Heart right ventricle (tissue), 16 donors: Measurements from ENCODE around the gene CXCR5. TPM values are rescaled to one million over a fixed set of nuclear protein-coding genes. Genes with fewer than 3 reads are reported as not detected.
A peak's percentile ranks its signal among the peaks of the same experiment; 100 is the strongest.
"Not testable (repeated sequence)": the region's sequence is repeated elsewhere in the genome, so short reads cannot be mapped to it uniquely, and the experiment has no call there.

Experiments used
- ATAC-seq, 8 donors: fragments of 200-7000 bp; cut with Tn5 transposase; one replicate each; pipeline ENCODE4 v1.9.1; 2020; ENCODE audit warnings: mild to moderate bottlenecking in 8 of 8, moderate library complexity in 8 of 8, moderate number of reproducible peaks in 1 of 8
- DNase-seq, 2 donors: peaks; one replicate each; pipeline ENCODE4 v3.0.0-alpha.2; 2020
- H3K27ac ChIP-seq, 10 donors: fragments of 200-600 bp; sonication (generic) in 2 of 10; one replicate each; pipeline versions ENCODE4 v1.5.0 to v1.8.0; 2020 to 2022; ENCODE audit warnings: mild to moderate bottlenecking in 3 of 10
- H3K27me3 ChIP-seq, 7 donors: fragments of 200-600 bp; one replicate each; pipeline ENCODE4 v1.8.0; 2021 to 2022; ENCODE audit warnings: mild to moderate bottlenecking in 2 of 7
- H3K36me3 ChIP-seq, 9 donors: fragments of 200-600 bp; sonication (generic) in 1 of 9; one replicate each; pipeline versions ENCODE4 v1.5.0 to v1.8.0; 2020 to 2022; ENCODE audit warnings: mild to moderate bottlenecking in 2 of 9
- H3K4me1 ChIP-seq, 9 donors: fragments of 200-600 bp; sonication (generic) in 1 of 9; one replicate each; pipeline versions ENCODE4 v1.5.0 to v1.8.0; 2020 to 2022; ENCODE audit warnings: mild to moderate bottlenecking in 4 of 9
- H3K4me3 ChIP-seq, 10 donors: fragments of 200-600 bp; sonication (generic) in 2 of 10; one replicate each; pipeline versions ENCODE4 v1.5.0 to v1.8.0; 2020 to 2022; ENCODE audit warnings: mild to moderate bottlenecking in 7 of 10, moderate library complexity in 2 of 10
- H3K9me3 ChIP-seq, 11 donors: fragments of 200-600 bp in 10 of 11; sonication (generic) in 2 of 11; one replicate each; pipeline versions ENCODE4 v1.5.0 to v1.8.0; 2013 to 2022; ENCODE audit warnings: mild to moderate bottlenecking in 2 of 11, control low read depth in 1 of 11, moderate library complexity in 1 of 11
- CTCF ChIP-seq, 9 donors: fragments of 200-600 bp; sonication (generic) in 2 of 9; IDR thresholded peaks; one replicate each; pipeline versions ENCODE4 v1.5.0 to v1.8.0; 2021 to 2022; ENCODE audit warnings: antibody characterized with exemption in 9 of 9, mild to moderate bottlenecking in 5 of 9, moderate library complexity in 1 of 9
- WGBS, 2 donors: extraction: QIAGEN DNeasy Blood & Tissue Kit; methylation state at CpG; one replicate each; pipeline ENCODE4 v1.1.7; 2013; ENCODE audit warnings: inconsistent platforms in 1 of 2; 5-methylcytosine and 5-hydroxymethylcytosine counted together
- intact Hi-C, 10 donors: fragments of 100-400 bp; cut with DNase I; formaldehyde crosslinking; loops; one replicate each; pipeline versions ENCODE4 v1.11.1 to v1.14.2; 2022
- polyA plus RNA-seq, 2 donors: library from polyadenylated mRNA; stranded (reverse); fragments of 200-250 nt; gene quantifications; one replicate each; pipeline ENCODE4 v1.2.3, GENCODE V29; 2013
- total RNA-seq, 10 donors: library from RNA; stranded (reverse); fragmentation: NEBNext Ultra II Directional in 3 of 10; extraction: Animal tissue kit (Norgen Biotek cat#: 25700) in 3 of 10; gene quantifications; one replicate each; pipeline versions ENCODE4 v1.2.1 to v1.2.4, GENCODE V29; 2021 to 2023
- donor health status: Arrhythmogenic right ventricular cardiomyopathy.
- donor health status: ischemic (EF 13 %, LVEDD 7.1; RV severe dilation, severe dysfunction).
- donor health status: healthy with polysubstance abuse.
- donor health status: DM: no; HTN: yes; CAD: no.
- donor health status: DM: no; HTN: no; CAD: no.
- donor health status: ischemic (EF 25% LVEDD 6.9; RV normal size, moderate dysfunction).
- donor health status: ischemic (EF 25% LVEDD 5.7; RV mildly dilated, moderate dysfunction).
- donor health status: healthy.
- donor health status: DM: yes; HTN: yes; CAD: no.
- donor health status: Ischemic cardiomyopathy.
- donor health status: ischemic (EF 35%, LVEDD 5.7; RV mildly dilated, moderate dysfunction).
- donor health status: nonischemic (EF 11% LVEDD 7.7; RV severe dilation, severe dysfunction).
- donor health status: DM: yes; HTN: yes; CAD: no.
- donor health status: PGD.
- donor health status: ischemic (EF 29% LVEDD 5.4; RV normal size, mild dysfunction).
- donor health status: nonischemic (EF 23%, LVEDD 6.1; RV moderate dilation, normal function).

Gene CXCR5
- total and polyA plus RNA-seq, 12 donors, result 0.16 to 0.58 (median 0.22) TPM; not detected in 9

GRCh38 chr11:118838905-118839553 lies 44.7 kb upstream of the CXCR5 start:
- Histone ChIP-seq H3K27ac (no peak overlapping the region), H3K4me3 (no peak overlapping the region), H3K36me3 (no peaks in the 10 kb centered on the region), H3K4me1 (peaks cover 0 to 8% (median 0%) of the 10 kb centered on the region in 9 donors), H3K9me3 (no peaks in the 10 kb centered on the region), H3K27me3 (no peaks in the 10 kb centered on the region)
- 81 to 88% methylated on average over 4 of the region's 4 CpGs for WGBS, 2 donors
- intact Hi-C loops, result no loop called here
- ATAC-seq (no peak), DNase-seq (no peak)
- no peak for TF ChIP-seq CTCF (IDR thresholded peaks at IDR 0.05)

GRCh38 chr11:118841469-118842242 lies 42.0 kb upstream of the CXCR5 start:
- no peaks in the 10 kb centered on the region for H3K9me3 ChIP-seq
- ATAC-seq, result no peak

GRCh38 chr11:118842369-118842768 lies 41.3 kb upstream of the CXCR5 start:
- Histone ChIP-seq H3K4me1 (peaks cover 0 to 6% (median 0%) of the 10 kb centered on the region in 9 donors), H3K36me3 (no peaks in the 10 kb centered on the region), H3K9me3 (no peaks in the 10 kb centered on the region), H3K4me3 (no peak overlapping the region), H3K27me3 (no peaks in the 10 kb centered on the region), H3K27ac (no peak overlapping the region)
- TF ChIP-seq CTCF (IDR thresholded peaks at IDR 0.05), result no peak
- intact Hi-C loops, result no loop called here
- DNase-seq (no peak), ATAC-seq (peak in 1 of 8 donors; percentile 52)
- 16 to 18% methylated on average over 2 of the region's 2 CpGs for WGBS, 2 donors

More at GRCh38 chr11:118841469-118842242, 42.0 kb upstream of the CXCR5 start:
- WGBS, 2 donors, result 82 to 84% methylated on average over 8 of the region's 8 CpGs
- H3K4me1 ChIP-seq, result peaks cover 0 to 6% (median 0%) of the 10 kb centered on the region in 9 donors
- TF ChIP-seq CTCF (IDR thresholded peaks at IDR 0.05), result no peak
- peak overlapping the region in 1 of 10 donors; percentile 44 for H3K27ac ChIP-seq
- H3K36me3 ChIP-seq, result no peaks in the 10 kb centered on the region
- no peak for DNase-seq
- H3K4me3 ChIP-seq, result no peak overlapping the region
- H3K27me3 ChIP-seq, result no peaks in the 10 kb centered on the region
- intact Hi-C loops, result no loop called here

GRCh38 chr11:118842843-118843242 lies 40.8 kb upstream of the CXCR5 start:
- H3K4me1 ChIP-seq, DNase-seq, H3K9me3 ChIP-seq, ATAC-seq, H3K27me3 ChIP-seq, H3K36me3 ChIP-seq, H3K27ac ChIP-seq, intact Hi-C loops, H3K4me3 ChIP-seq: not testable (repeated sequence)
- 80 to 84% methylated on average over 7 of the region's 7 CpGs for WGBS, 2 donors

GRCh38 chr11:118843565-118843964 lies 40.1 kb upstream of the CXCR5 start:
- DNase-seq, result no peak
- no peaks in the 10 kb centered on the region for H3K27me3 ChIP-seq
- H3K4me1 ChIP-seq, result peaks cover 0 to 6% (median 0%) of the 10 kb centered on the region in 9 donors
- intact Hi-C loops, result no loop called here
- H3K9me3 ChIP-seq, result no peaks in the 10 kb centered on the region
- WGBS, 2 donors, result 84 to 92% methylated on average over 2 of the region's 2 CpGs
- no peak for ATAC-seq
- no peak overlapping the region for H3K27ac ChIP-seq
- no peak overlapping the region for H3K4me3 ChIP-seq
- H3K36me3 ChIP-seq, result no peaks in the 10 kb centered on the region
- TF ChIP-seq CTCF (IDR thresholded peaks at IDR 0.05), result no peak
